A673 (cell line): ENCODE data around the gene BUB1.

Experiments used
- EZH2 ChIP-seq: fragments of 200-600 bp; sonication (generic); IDR thresholded peaks from 2 replicates; pipeline ENCODE4 v1.6.1; 2017; ENCODE audit warnings: borderline replicate concordance, low read depth, mild to moderate bottlenecking, mixed read lengths, antibody characterized with exemption, low read length; ENCODE audit not compliant: poor library complexity, severe bottlenecking
- TF ChIP-seq, protein P1 (sequence below): fragments of 300-800, 200-600 bp; sonication (generic); conservative IDR thresholded peaks from 2 replicates; pipeline ENCODE4 v1.5.1; 2017; ENCODE audit warnings: low read depth, mild to moderate bottlenecking, antibody characterized with exemption, low read length, moderate library complexity, mixed read lengths

DNA sequence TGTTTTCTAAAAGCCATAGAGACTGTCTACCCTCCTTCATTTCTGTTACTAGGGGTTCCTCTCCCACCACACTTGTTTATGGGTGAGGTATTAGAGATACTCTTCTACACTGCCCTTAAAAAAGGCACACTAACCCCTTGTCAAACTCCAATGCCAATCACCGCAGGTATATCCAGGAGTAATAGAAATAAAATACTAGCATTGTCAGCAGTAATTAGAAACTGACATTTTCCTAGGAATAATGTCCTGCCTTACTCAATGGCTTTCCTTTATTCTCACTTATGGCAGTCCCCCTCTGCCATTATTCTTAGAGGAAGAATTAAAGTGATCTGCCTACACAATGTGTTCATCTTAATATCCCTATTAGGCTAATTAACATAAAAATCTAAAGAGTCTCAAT is 5.0 kb upstream of the BUB1 start:
- TF ChIP-seq, protein P1, sequence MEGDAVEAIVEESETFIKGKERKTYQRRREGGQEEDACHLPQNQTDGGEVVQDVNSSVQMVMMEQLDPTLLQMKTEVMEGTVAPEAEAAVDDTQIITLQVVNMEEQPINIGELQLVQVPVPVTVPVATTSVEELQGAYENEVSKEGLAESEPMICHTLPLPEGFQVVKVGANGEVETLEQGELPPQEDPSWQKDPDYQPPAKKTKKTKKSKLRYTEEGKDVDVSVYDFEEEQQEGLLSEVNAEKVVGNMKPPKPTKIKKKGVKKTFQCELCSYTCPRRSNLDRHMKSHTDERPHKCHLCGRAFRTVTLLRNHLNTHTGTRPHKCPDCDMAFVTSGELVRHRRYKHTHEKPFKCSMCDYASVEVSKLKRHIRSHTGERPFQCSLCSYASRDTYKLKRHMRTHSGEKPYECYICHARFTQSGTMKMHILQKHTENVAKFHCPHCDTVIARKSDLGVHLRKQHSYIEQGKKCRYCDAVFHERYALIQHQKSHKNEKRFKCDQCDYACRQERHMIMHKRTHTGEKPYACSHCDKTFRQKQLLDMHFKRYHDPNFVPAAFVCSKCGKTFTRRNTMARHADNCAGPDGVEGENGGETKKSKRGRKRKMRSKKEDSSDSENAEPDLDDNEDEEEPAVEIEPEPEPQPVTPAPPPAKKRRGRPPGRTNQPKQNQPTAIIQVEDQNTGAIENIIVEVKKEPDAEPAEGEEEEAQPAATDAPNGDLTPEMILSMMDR, result no peak
- no peak for TF ChIP-seq EZH2
